22Rv1 (cell line): ENCODE measurements around the gene IGBP1.

ENCODE experiments used
- H3K27ac ChIP-seq: fragments of 450-650 bp; 2 replicates; pipeline ENCODE4 v1.5.1; 2017
- ZFX ChIP-seq: fragments of 450-650 bp; IDR thresholded peaks from 2 replicates; pipeline ENCODE4 v1.6.1; 2017; ENCODE audit warnings: antibody characterized with exemption, borderline replicate concordance
- TF ChIP-seq, protein P1 (sequence below): fragments of 450-650 bp; IDR thresholded peaks from 2 replicates; pipeline ENCODE4 v1.5.1; 2017; ENCODE audit warnings: mild to moderate bottlenecking

Gene IGBP1

GRCh38 chrX:70168238-70169188, 35.3 kb downstream of the IGBP1 start:
- TF ChIP-seq ZFX, result no peak
- TF ChIP-seq, protein P1, sequence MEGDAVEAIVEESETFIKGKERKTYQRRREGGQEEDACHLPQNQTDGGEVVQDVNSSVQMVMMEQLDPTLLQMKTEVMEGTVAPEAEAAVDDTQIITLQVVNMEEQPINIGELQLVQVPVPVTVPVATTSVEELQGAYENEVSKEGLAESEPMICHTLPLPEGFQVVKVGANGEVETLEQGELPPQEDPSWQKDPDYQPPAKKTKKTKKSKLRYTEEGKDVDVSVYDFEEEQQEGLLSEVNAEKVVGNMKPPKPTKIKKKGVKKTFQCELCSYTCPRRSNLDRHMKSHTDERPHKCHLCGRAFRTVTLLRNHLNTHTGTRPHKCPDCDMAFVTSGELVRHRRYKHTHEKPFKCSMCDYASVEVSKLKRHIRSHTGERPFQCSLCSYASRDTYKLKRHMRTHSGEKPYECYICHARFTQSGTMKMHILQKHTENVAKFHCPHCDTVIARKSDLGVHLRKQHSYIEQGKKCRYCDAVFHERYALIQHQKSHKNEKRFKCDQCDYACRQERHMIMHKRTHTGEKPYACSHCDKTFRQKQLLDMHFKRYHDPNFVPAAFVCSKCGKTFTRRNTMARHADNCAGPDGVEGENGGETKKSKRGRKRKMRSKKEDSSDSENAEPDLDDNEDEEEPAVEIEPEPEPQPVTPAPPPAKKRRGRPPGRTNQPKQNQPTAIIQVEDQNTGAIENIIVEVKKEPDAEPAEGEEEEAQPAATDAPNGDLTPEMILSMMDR, result no peak
- no peak overlapping the region for H3K27ac ChIP-seq

DNA sequence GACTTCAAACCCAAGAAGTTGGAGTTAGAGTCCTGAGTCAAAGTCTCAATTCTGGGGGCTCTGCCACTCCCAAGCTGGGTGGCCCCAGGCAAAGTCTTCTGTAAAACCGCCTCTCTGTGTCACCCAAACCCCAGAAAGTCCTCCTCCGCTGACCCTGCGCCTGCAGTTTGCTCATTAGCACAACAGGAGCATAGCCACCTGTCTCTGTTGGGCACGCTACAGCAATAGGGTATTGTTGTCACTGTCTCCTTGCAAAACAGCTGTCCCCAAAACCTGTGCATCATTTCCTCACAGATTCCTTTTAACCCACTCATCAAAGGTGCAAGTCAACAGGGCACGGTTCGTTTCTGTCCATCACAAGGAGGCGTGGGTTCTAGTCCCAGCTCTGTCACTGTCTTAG, 36.0 kb downstream of the IGBP1 start:
- no peak overlapping the region for H3K27ac ChIP-seq
- no peak for TF ChIP-seq ZFX

DNA sequence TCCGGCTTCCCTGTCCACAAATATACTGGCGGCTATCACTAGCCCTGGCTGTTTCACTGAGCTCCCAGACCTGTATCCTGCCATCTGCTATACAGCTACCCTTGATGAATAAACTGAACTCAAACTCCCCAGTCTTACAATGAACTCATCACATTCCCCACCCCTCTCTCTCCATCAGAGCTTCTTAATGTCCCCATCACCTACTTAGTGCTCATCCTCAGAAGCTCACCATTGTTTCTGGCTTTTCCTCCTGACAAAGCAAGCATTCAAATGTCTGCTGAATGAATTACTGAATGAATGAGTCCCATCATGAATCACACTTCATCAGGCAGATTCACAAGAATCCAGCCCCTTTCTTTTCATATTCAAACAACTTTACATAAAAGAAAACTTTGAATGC, 38.4 kb downstream of the IGBP1 start:
- H3K27ac ChIP-seq, result no peak overlapping the region
- TF ChIP-seq, protein P1, result no peak
- no peak for TF ChIP-seq ZFX

DNA sequence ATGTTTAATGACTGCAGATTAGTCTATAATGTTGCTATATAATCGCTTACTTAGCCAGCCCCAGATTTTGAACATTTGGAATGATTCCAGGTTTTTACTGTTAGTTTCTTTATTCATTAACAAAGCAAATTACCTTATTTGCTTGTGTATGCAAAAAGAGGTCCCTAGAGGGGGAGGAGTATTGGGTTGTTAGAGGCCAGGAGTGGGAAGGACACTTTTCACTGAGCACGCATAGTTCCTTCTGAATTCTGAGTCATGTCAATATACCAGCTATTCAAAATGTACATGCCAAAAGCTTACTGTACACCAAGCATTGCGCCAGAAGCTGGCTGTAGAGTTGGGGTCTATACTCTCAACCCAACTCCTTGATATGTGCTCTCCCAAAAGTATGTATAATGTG, 39.0 kb downstream of the IGBP1 start:
- TF ChIP-seq, protein P1, result no peak
- TF ChIP-seq ZFX, result no peak
- H3K27ac ChIP-seq, result no peak overlapping the region

DNA sequence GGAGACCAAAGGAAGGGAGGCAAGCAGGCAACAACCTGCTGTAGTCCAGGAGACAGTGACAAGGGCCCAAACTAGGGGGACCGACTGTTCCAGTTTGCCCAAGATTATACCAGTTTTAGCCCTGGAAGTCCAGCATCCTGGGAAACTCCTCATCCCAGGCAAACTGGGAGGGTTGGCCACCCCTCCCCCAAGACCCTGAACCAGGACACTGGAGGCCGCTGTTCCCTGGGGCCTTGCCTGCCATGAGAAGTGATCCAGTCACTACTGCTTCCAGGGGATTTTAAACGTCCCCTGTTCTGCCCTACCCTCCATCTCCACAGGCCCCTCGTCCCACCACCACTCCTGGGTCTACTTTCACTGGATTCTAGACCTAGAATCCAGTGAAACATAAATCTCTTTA, 39.7 kb downstream of the IGBP1 start:
- no peak overlapping the region for H3K27ac ChIP-seq
- TF ChIP-seq, protein P1, result no peak
- no peak for TF ChIP-seq ZFX

DNA sequence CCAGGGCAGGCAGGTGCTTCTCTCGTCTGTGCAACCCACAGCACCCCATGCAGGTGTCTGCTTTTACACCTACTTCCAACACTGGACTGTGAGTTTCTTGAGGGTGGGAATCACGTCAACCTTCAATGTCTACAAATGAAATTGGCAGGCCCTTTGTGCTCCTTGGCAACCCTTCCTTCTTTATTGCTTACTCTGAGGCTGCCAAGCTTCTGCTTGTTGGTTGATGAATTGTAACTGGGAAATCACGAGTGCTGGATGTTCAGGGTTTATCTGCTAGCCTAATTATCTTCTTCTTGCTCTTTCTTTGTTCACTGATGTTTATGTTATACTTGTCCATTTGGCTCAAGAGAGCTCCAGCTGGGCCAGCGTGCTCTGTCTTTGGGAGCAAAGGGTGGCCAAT, 41.5 kb downstream of the IGBP1 start:
- TF ChIP-seq ZFX, result no peak
- TF ChIP-seq, protein P1, result no peak

GRCh38 chrX:70175338-70175737, 42.1 kb downstream of the IGBP1 start:
- H3K27ac ChIP-seq, result no peak overlapping the region
- TF ChIP-seq, protein P1, result no peak
- no peak for TF ChIP-seq ZFX

More for the DNA sequence above, 41.5 kb downstream of the IGBP1 start:
- no peak overlapping the region for H3K27ac ChIP-seq
